GM19099 (cell line): ENCODE data around the gene TAAR6.

Experiments used
- POLR2A ChIP-seq: IDR thresholded peaks from 3 replicates; pipeline ENCODE4 v1.6.1; 2011; ENCODE audit warnings: low read depth; ENCODE audit not compliant: insufficient read length; ENCODE audit errors: extremely low read depth

Gene TAAR6, protein sequence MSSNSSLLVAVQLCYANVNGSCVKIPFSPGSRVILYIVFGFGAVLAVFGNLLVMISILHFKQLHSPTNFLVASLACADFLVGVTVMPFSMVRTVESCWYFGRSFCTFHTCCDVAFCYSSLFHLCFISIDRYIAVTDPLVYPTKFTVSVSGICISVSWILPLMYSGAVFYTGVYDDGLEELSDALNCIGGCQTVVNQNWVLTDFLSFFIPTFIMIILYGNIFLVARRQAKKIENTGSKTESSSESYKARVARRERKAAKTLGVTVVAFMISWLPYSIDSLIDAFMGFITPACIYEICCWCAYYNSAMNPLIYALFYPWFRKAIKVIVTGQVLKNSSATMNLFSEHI

GRCh38 chr6:132570221-132570777 lies at the start of gene TAAR6:
Gene TAAR6 (plus strand): TSS chr6:132570322. CDS start chr6:132570322, 0 bp downstream.
- TF ChIP-seq POLR2A = no peak

DNA sequence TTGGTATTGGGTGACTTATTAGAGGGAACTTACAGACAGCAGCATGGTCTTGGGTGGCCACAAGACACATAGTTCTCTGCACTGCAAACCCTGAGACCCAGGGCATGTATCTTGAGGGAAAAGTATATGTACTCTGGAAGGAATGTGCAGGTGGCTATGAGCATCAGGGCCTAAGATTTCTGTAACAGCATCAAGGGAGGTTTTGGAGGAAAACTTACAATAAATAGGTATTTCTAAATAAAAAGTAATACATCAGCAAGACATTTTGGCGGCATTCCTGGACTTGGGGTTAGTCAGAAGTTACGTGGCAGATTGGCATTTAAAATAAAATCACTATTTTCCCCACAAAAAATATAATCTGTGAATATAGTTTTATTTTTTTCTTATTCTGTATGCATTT lies 49.2 kb upstream of the TAAR6 start:
- TF ChIP-seq POLR2A = no peak

- no peak for TF ChIP-seq POLR2A
Observed at GRCh38 chr6:132524646-132525045, 45.5 kb upstream of the TAAR6 start.

GRCh38 chr6:132525866-132526265 lies 44.3 kb upstream of the TAAR6 start:
- no peak for TF ChIP-seq POLR2A

DNA sequence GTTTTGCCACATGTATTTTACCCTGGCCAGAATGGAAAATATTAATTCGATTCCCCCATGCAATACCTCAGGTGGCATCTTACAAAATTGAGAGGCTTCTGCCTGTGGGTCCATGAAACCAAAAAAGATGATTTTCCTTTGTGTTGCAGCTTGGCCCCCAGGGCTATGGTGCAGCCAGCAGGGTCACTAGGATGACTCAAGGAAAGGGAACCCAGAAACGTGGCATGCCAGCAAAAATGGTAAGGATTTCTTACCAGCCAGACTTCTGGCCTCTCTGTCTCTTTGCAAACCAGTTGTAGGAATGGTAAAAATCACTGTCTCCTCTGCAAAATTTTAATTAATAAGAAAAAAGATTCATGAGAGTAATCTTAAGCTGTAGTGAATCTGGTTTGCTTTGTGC lies 43.7 kb upstream of the TAAR6 start:
- no peak for TF ChIP-seq POLR2A

- TF ChIP-seq POLR2A = no peak
Observed at GRCh38 chr6:132527791-132528190, 42.3 kb upstream of the TAAR6 start.

GRCh38 chr6:132530293-132530974 lies 39.7 kb upstream of the TAAR6 start:
- TF ChIP-seq POLR2A = no peak

GRCh38 chr6:132537145-132537544 lies 33.0 kb upstream of the TAAR6 start:
- TF ChIP-seq POLR2A = no peak

DNA sequence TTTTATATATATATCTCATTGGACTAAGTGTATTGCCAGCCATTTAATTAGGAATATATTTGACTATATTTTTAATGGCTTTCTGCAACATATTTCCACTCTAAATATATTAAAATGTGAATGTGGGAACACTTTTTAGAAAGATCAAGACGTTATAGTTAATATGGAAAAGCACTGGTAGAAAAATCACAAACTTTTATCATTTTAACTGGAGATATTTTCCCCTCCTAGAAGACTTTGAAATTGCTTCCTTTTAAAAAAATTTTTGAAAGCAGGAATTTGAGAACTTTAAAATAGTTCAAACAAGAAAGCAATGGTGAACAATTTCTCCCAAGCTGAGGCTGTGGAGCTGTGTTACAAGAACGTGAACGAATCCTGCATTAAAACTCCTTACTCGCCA lies 32.1 kb upstream of the TAAR6 start, which contains the start of gene TAAR9:
Gene TAAR9, plus strand, starts transcription at position 301 of the 400 bp plus-strand sequence. Its CDS starts 13 bp downstream, at position 314.
- TF ChIP-seq POLR2A = no peak

DNA sequence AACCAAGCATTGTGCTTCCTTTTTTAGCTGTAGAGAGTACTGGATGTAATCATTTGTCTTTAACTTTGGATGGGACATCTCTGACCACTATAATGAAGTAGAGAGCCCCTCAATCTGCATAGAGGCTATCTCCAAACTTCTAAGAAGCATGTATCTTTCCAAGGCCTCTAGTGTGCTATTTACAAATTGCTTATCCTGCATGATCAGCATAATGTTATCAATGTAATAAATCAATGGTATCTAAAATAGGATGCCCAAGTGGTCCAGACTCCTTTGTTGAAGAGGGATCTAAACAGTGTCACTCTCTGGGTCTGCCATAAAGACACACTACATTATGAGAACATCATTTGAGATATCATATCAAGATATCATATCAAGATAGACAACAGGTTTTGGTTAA lies 25.3 kb upstream of the TAAR6 start:
- no peak for TF ChIP-seq POLR2A

- no peak for TF ChIP-seq POLR2A
Observed at GRCh38 chr6:132548746-132549463, 21.2 kb upstream of the TAAR6 start.

GRCh38 chr6:132551214-132551613 lies 18.9 kb upstream of the TAAR6 start:
- no peak for TF ChIP-seq POLR2A

- no peak for TF ChIP-seq POLR2A
Observed at GRCh38 chr6:132552372-132552771, 17.8 kb upstream of the TAAR6 start, which contains the start of gene TAAR8. Gene TAAR8 (plus strand): TSS chr6:132552672. CDS start chr6:132552693, 21 bp downstream.

GRCh38 chr6:132566404-132566803 lies 3.7 kb upstream of the TAAR6 start:
- TF ChIP-seq POLR2A = no peak

DNA sequence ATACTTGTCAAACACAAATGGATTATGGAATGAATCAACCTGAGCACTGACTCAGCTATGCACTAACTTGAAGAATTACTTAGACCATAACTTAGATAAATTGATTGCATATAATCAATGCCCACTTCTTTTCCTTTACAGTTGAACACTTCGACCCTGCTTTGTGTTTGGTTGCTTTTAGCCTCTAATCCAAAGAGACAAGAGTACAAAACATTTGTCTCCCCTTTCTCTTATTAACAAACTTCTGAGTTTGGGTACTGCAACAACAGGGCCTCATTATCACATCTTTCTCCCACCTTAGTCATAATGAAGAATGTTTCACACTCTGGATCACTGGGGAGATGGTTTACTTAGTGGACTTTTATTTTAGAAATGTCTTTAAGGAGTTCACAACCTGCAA lies 2.6 kb upstream of the TAAR6 start:
- TF ChIP-seq POLR2A = no peak
